HUES64 (cell line): ENCODE measurements around the gene HSD17B8. TPM values are rescaled to one million over a fixed set of nuclear protein-coding genes. Genes with fewer than 3 reads are reported as not detected.

ENCODE experiments used
- H3K27ac ChIP-seq: 2 replicates; pipeline ENCODE4 v1.7.0; 2013; ENCODE audit warnings: low read depth, low read length, inconsistent platforms
- H3K27me3 ChIP-seq: 2 replicates; pipeline ENCODE4 v1.6.1; 2013; ENCODE audit warnings: mild to moderate bottlenecking, low read length; ENCODE audit not compliant: insufficient read depth
- H3K36me3 ChIP-seq: 2 replicates; pipeline ENCODE4 v1.6.1; 2013; ENCODE audit warnings: mild to moderate bottlenecking, low read length; ENCODE audit not compliant: insufficient read depth
- H3K4me1 ChIP-seq: 2 replicates; pipeline ENCODE4 v1.6.1; 2013; ENCODE audit warnings: mild to moderate bottlenecking, low read length, moderate library complexity; ENCODE audit not compliant: insufficient read depth
- H3K4me3 ChIP-seq: 2 replicates; pipeline ENCODE4 v1.5.1; 2013; ENCODE audit warnings: mild to moderate bottlenecking, low read length, moderate library complexity
- H3K9ac ChIP-seq: 2 replicates; pipeline ENCODE4 v1.6.1; 2013; ENCODE audit warnings: mild to moderate bottlenecking, low read depth, low read length
- H3K9me3 ChIP-seq: 2 replicates; pipeline ENCODE4 v1.6.1; 2013; ENCODE audit warnings: low read depth, low read length; ENCODE audit not compliant: insufficient read depth
- WGBS: fragments of 150-250, 120-280 bp; methylation state at CpG from one replicate; pipeline ENCODE4 v1.1.7; 2013; ENCODE audit warnings: missing lambda C conversion rate; 5-methylcytosine and 5-hydroxymethylcytosine counted together
- polyA plus RNA-seq, 2 experiments: library from polyadenylated mRNA; stranded (reverse); fragments of 50-300 nt; gene quantifications; one replicate each; pipeline ENCODE4 v1.2.3, GENCODE V29; 2013

Gene HSD17B8
- polyA plus RNA-seq (2013, experiment 1 of 2) = 3.5 TPM
- 3.2 TPM for polyA plus RNA-seq (2013, experiment 2 of 2)

- Histone ChIP-seq H3K9me3 (no peaks in the 10 kb centered on the region), H3K4me1 (peaks cover 32% of the 10 kb centered on the region), H3K36me3 (peaks cover 28% of the 10 kb centered on the region), H3K9ac (peak within 1 kb of the TSS; percentile 72), H3K27me3 (peaks cover 37% of the 10 kb centered on the region), H3K4me3 (peak within 1 kb of the TSS; percentile 80), H3K27ac (peak within 1 kb of the TSS; percentile 39)
- WGBS = under 1% methylated on average over 48 of the region's 48 CpGs
These were observed at the start of gene HSD17B8 for GRCh38 chr6:33204415-33205190. Gene HSD17B8 (plus strand): TSS chr6:33204655. CDS start chr6:33204669, 14 bp downstream.

GRCh38 chr6:33156561-33156960 is 47.9 kb upstream of the HSD17B8 start:
- Histone ChIP-seq H3K27ac (no peak overlapping the region), H3K9me3 (no peaks in the 10 kb centered on the region; the same call in 1 of the 2 replicates), H3K4me3 (no peak overlapping the region), H3K27me3 (peaks cover 8% of the 10 kb centered on the region), H3K36me3 (no peaks in the 10 kb centered on the region), H3K4me1 (peaks cover 6% of the 10 kb centered on the region), H3K9ac (no peak overlapping the region)
- 91% methylated on average over 6 of the region's 6 CpGs for WGBS

GRCh38 chr6:33156964-33157363 is 47.5 kb upstream of the HSD17B8 start:
- no peak overlapping the region for H3K27ac ChIP-seq
- H3K27me3 ChIP-seq = peaks cover 12% of the 10 kb centered on the region
- WGBS = 78% methylated on average over 1 of the region's 2 CpGs
- H3K4me3 ChIP-seq = no peak overlapping the region
- no peak overlapping the region for H3K9ac ChIP-seq
- H3K4me1 ChIP-seq = peaks cover 6% of the 10 kb centered on the region
- H3K9me3 ChIP-seq = no peaks in the 10 kb centered on the region
- H3K36me3 ChIP-seq = no peaks in the 10 kb centered on the region

GRCh38 chr6:33160096-33160495 is 44.4 kb upstream of the HSD17B8 start:
- Histone ChIP-seq H3K27me3 (peaks cover 21% of the 10 kb centered on the region), H3K4me3 (no peak overlapping the region), H3K4me1 (peaks cover 6% of the 10 kb centered on the region), H3K9me3 (no peaks in the 10 kb centered on the region), H3K9ac (no peak overlapping the region), H3K36me3 (no peaks in the 10 kb centered on the region), H3K27ac (no peak overlapping the region)
- WGBS = 93% methylated on average over 11 of the region's 11 CpGs

GRCh38 chr6:33160728-33161344 is 43.6 kb upstream of the HSD17B8 start:
- Histone ChIP-seq H3K4me3 (peak overlapping the region; percentile 65; the same call in 1 of the 2 replicates), H3K36me3 (no peaks in the 10 kb centered on the region), H3K27ac (no peak overlapping the region), H3K4me1 (peaks cover 6% of the 10 kb centered on the region), H3K27me3 (peaks cover 21% of the 10 kb centered on the region), H3K9me3 (no peaks in the 10 kb centered on the region), H3K9ac (no peak overlapping the region)
- 72% methylated on average over 12 of the region's 13 CpGs for WGBS

GRCh38 chr6:33161354-33162331 is 42.8 kb upstream of the HSD17B8 start:
- WGBS = 12% methylated on average over 58 of the region's 58 CpGs

GRCh38 chr6:33163540-33163939 is 40.9 kb upstream of the HSD17B8 start:
- Histone ChIP-seq H3K4me3 (no peak overlapping the region), H3K9ac (no peak overlapping the region), H3K4me1 (peaks cover 6% of the 10 kb centered on the region), H3K27ac (no peak overlapping the region), H3K9me3 (no peaks in the 10 kb centered on the region), H3K27me3 (peaks cover 21% of the 10 kb centered on the region), H3K36me3 (no peaks in the 10 kb centered on the region)
- WGBS = 92% methylated on average over 10 of the region's 10 CpGs

More at GRCh38 chr6:33161354-33162331, 42.8 kb upstream of the HSD17B8 start:
- H3K36me3 ChIP-seq = no peaks in the 10 kb centered on the region
- H3K9me3 ChIP-seq = no peaks in the 10 kb centered on the region
- H3K4me3 ChIP-seq = peak overlapping the region; percentile 65
- no peak overlapping the region for H3K27ac ChIP-seq
- peaks cover 6% of the 10 kb centered on the region for H3K4me1 ChIP-seq
- peaks cover 21% of the 10 kb centered on the region for H3K27me3 ChIP-seq
- peak overlapping the region; percentile 83 for H3K9ac ChIP-seq

- 71% methylated on average over 10 of the region's 10 CpGs for WGBS
- H3K4me3 ChIP-seq = no peak overlapping the region
- H3K36me3 ChIP-seq = no peaks in the 10 kb centered on the region
- H3K9ac ChIP-seq = no peak overlapping the region
- H3K27ac ChIP-seq = no peak overlapping the region
- peaks cover 6% of the 10 kb centered on the region for H3K4me1 ChIP-seq
- H3K27me3 ChIP-seq = peaks cover 21% of the 10 kb centered on the region
- no peaks in the 10 kb centered on the region for H3K9me3 ChIP-seq
These were observed 40.3 kb upstream of the HSD17B8 start for GRCh38 chr6:33164176-33164575.

- Histone ChIP-seq H3K9ac (no peak overlapping the region), H3K4me1 (peaks cover 6% of the 10 kb centered on the region)
These were observed 39.6 kb upstream of the HSD17B8 start for GRCh38 chr6:33164665-33165373.

GRCh38 chr6:33165581-33166258 is 38.7 kb upstream of the HSD17B8 start:
- 90% methylated on average over 17 of the region's 17 CpGs for WGBS
- no peak overlapping the region for H3K4me3 ChIP-seq
- H3K9ac ChIP-seq = no peak overlapping the region
- no peaks in the 10 kb centered on the region for H3K36me3 ChIP-seq
- peaks cover 19% of the 10 kb centered on the region for H3K27me3 ChIP-seq
- H3K9me3 ChIP-seq = no peaks in the 10 kb centered on the region
- peaks cover 6% of the 10 kb centered on the region for H3K4me1 ChIP-seq
- H3K27ac ChIP-seq = no peak overlapping the region

More at GRCh38 chr6:33164665-33165373, 39.6 kb upstream of the HSD17B8 start:
- Histone ChIP-seq H3K27me3 (peaks cover 19% of the 10 kb centered on the region), H3K9me3 (no peaks in the 10 kb centered on the region), H3K4me3 (no peak overlapping the region), H3K27ac (no peak overlapping the region), H3K36me3 (no peaks in the 10 kb centered on the region)
- 64% methylated on average over 14 of the region's 14 CpGs for WGBS
